ENCODE results near the gene PRX.
"Not testable (repeated sequence)": the region's sequence is repeated elsewhere in the genome, so short reads cannot be mapped to it uniquely, and the experiment has no call there.

The PRX gene

GRCh38 chr19:40411958-40412499 lies 1.1 kb downstream of the PRX start:
- ATAC-seq (ENCODE audit: insufficient read depth, low read depth) (no peak), DNase-seq (no peak)
- Histone ChIP-seq H3K4me2 (ENCODE audit: insufficient read depth, low read length) (no peak overlapping the region), H3K4me1 (ENCODE audit: insufficient read depth, low read length) (no peaks in the 10 kb centered on the region), H3K9ac (ENCODE audit: low read depth, low read length) (no peak overlapping the region), H3K27me3 (ENCODE audit: insufficient read depth, low read length, poor library complexity) (no peaks in the 10 kb centered on the region), H4K20me1 (ENCODE audit: insufficient read depth, low read length) (no peaks in the 10 kb centered on the region), H3K27ac (ENCODE audit: low read length) (no peak overlapping the region), H3K9me3 (ENCODE audit: insufficient read depth, low read length, severe bottlenecking) (no peaks in the 10 kb centered on the region), H2AFZ (ENCODE audit: low read depth, low read length) (no peak overlapping the region), H3K79me2 (ENCODE audit: insufficient read depth, low read length) (no peaks in the 10 kb centered on the region), H3K4me3 (ENCODE audit: low read depth in 1 of 2, low read length in 2 of 2) (no peak overlapping the region), H3K36me3 (ENCODE audit: insufficient read depth, low read length) (no peaks in the 10 kb centered on the region)
- TF ChIP-seq CTCF (IDR thresholded peaks at IDR 0.05; ENCODE audit: borderline replicate concordance, extremely low read depth, low read length, poor library complexity, severe bottlenecking) (no peak), EZH2 (IDR thresholded peaks at IDR 0.05; ENCODE audit: borderline replicate concordance, low read depth, low read length, severe bottlenecking) (no peak)

- no peak overlapping the region for H3K27ac ChIP-seq (ENCODE audit: low read length)
- no peaks in the 10 kb centered on the region for H3K79me2 ChIP-seq (ENCODE audit: insufficient read depth, low read length)
- H3K9ac ChIP-seq (ENCODE audit: low read depth, low read length) = no peak overlapping the region
- no peaks in the 10 kb centered on the region for H3K9me3 ChIP-seq (ENCODE audit: insufficient read depth, low read length, severe bottlenecking)
- TF ChIP-seq EZH2 (IDR thresholded peaks at IDR 0.05; ENCODE audit: borderline replicate concordance, low read depth, low read length, severe bottlenecking) = no peak
- H3K4me1 ChIP-seq (ENCODE audit: insufficient read depth, low read length) = no peaks in the 10 kb centered on the region
- H3K4me2 ChIP-seq (ENCODE audit: insufficient read depth, low read length) = no peak overlapping the region
- DNase-seq (no peak), ATAC-seq (ENCODE audit: insufficient read depth, low read depth) (no peak)
- no peaks in the 10 kb centered on the region for H3K36me3 ChIP-seq (ENCODE audit: insufficient read depth, low read length)
- H3K27me3 ChIP-seq (ENCODE audit: insufficient read depth, low read length, poor library complexity) = no peaks in the 10 kb centered on the region
- H3K4me3 ChIP-seq (ENCODE audit: low read depth in 1 of 2, low read length in 2 of 2) = no peak overlapping the region
- H2AFZ ChIP-seq (ENCODE audit: low read depth, low read length) = no peak overlapping the region
- H4K20me1 ChIP-seq (ENCODE audit: insufficient read depth, low read length) = no peaks in the 10 kb centered on the region
These were observed 1.9 kb downstream of the PRX start for GRCh38 chr19:40411125-40411842.

- H3K4me3 ChIP-seq (ENCODE audit: low read depth in 1 of 2, low read length in 2 of 2) = no peak overlapping the region
- ATAC-seq (ENCODE audit: insufficient read depth, low read depth) = no peak
These were observed 3.2 kb downstream of the PRX start for GRCh38 chr19:40410030-40410389.

GRCh38 chr19:40408598-40408925 lies 4.6 kb downstream of the PRX start:
- H3K9me3 ChIP-seq (ENCODE audit: insufficient read depth, low read length, severe bottlenecking); ATAC-seq (ENCODE audit: insufficient read depth, low read depth); H3K27ac ChIP-seq (ENCODE audit: low read length); H2AFZ ChIP-seq (ENCODE audit: low read depth, low read length); H3K4me2 ChIP-seq (ENCODE audit: insufficient read depth, low read length); H3K27me3 ChIP-seq (ENCODE audit: insufficient read depth, low read length, poor library complexity); H3K4me3 ChIP-seq (ENCODE audit: low read depth in 1 of 2, low read length in 2 of 2); DNase-seq; H3K79me2 ChIP-seq (ENCODE audit: insufficient read depth, low read length); H4K20me1 ChIP-seq (ENCODE audit: insufficient read depth, low read length); H3K36me3 ChIP-seq (ENCODE audit: insufficient read depth, low read length); H3K9ac ChIP-seq (ENCODE audit: low read depth, low read length): not testable (repeated sequence)
- peaks cover 13% of the 10 kb centered on the region for H3K4me1 ChIP-seq (ENCODE audit: insufficient read depth, low read length)

More at GRCh38 chr19:40410030-40410389, 3.2 kb downstream of the PRX start:
- Histone ChIP-seq H3K79me2 (ENCODE audit: insufficient read depth, low read length) (no peaks in the 10 kb centered on the region), H3K36me3 (ENCODE audit: insufficient read depth, low read length) (no peaks in the 10 kb centered on the region), H3K9ac (ENCODE audit: low read depth, low read length) (no peak overlapping the region), H2AFZ (ENCODE audit: low read depth, low read length) (no peak overlapping the region), H3K27ac (ENCODE audit: low read length) (no peak overlapping the region), H3K27me3 (ENCODE audit: insufficient read depth, low read length, poor library complexity) (no peaks in the 10 kb centered on the region), H3K4me2 (ENCODE audit: insufficient read depth, low read length) (no peak overlapping the region), H4K20me1 (ENCODE audit: insufficient read depth, low read length) (no peaks in the 10 kb centered on the region), H3K4me1 (ENCODE audit: insufficient read depth, low read length) (no peaks in the 10 kb centered on the region), H3K9me3 (ENCODE audit: insufficient read depth, low read length, severe bottlenecking) (no peaks in the 10 kb centered on the region)
- no peak for TF ChIP-seq CTCF (IDR thresholded peaks at IDR 0.05; ENCODE audit: borderline replicate concordance, extremely low read depth, low read length, poor library complexity, severe bottlenecking)
- TF ChIP-seq EZH2 (IDR thresholded peaks at IDR 0.05; ENCODE audit: borderline replicate concordance, low read depth, low read length, severe bottlenecking) = no peak
- DNase-seq = no peak
